ENCODE measurements around the gene REX1BD.

GRCh38 chr19:18551631-18552030, 37.0 kb upstream of the REX1BD start:
- TF ChIP-seq EZH2 (IDR thresholded peaks at IDR 0.05; ENCODE audit: borderline replicate concordance, low read depth, low read length, poor library complexity, severe bottlenecking) (no peak), CTCF (conservative IDR thresholded peaks at IDR 0.05; ENCODE audit: low read depth, low read length) (no peak)
